Measurements from ENCODE around the gene ATOH7. TPM values are rescaled to one million over a fixed set of nuclear protein-coding genes. Genes with fewer than 3 reads are reported as not detected.
"Not testable (repeated sequence)": the region's sequence is repeated elsewhere in the genome, so short reads cannot be mapped to it uniquely, and the experiment has no call there.

The ATOH7 gene
- total RNA-seq = not detected in 2 replicates

GRCh38 chr10:68231817-68232251 lies at the start of gene ATOH7:
Gene ATOH7 (minus strand): TSS chr10:68232113. CDS start chr10:68231677, 436 bp downstream.
- CTCF ChIA-PET = interaction anchor here (2.8 kb wide), 1 partner anchor 70 kb away, joined by 24 read pairs; no protein-coding TSS in a partner anchor
- Mint-ChIP-seq H3K27ac (no peak within 1 kb of the TSS), H3K36me3 (ENCODE audit: low read depth) (no peaks in the 10 kb centered on the region), H3K4me1 (peaks cover 8% of the 10 kb centered on the region), H3K4me3 (peak within 1 kb of the TSS; percentile 81), H3K9me3 (no peaks in the 10 kb centered on the region), H3K27me3 (peaks cover 38% of the 10 kb centered on the region)
- intact Hi-C loops (cut with micrococcal nuclease) = loop anchor here (1.0 to 5.0 kb wide), 2 partner anchors 70 to 99 kb away; no protein-coding TSS in a partner anchor
- no peak for ATAC-seq (ENCODE audit: low read depth)
- POLR2A ChIA-PET = no interaction called here
- no peak for DNase-seq
- no peak for TF ChIP-seq CTCF (IDR thresholded peaks at IDR 0.05)

DNA sequence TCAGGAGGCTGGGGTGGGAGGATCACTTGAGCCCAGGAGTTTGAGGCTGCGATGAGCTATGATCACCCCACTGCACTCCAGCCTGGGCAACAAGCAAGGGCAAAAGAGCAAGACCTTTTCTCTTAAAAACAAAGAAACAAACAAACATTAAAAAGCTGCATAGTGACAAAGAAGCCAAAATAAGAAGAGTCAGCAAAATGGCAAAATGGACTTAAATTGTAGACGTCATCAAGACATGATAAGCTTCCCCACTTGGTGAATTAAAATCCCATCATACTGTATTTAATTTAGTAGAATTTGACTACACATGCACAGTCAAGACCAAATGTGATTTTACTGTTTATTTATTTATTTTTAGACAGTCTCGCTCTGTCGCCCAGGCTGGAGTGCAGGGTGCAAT lies 48.8 kb upstream of the ATOH7 start:
- intact Hi-C loops (cut with micrococcal nuclease) = no loop called here
- ATAC-seq (ENCODE audit: low read depth) (no peak), DNase-seq (no peak)
- no peak overlapping the region for H3K4me3 Mint-ChIP-seq
- TF ChIP-seq CTCF (IDR thresholded peaks at IDR 0.05) = no peak
- no peak overlapping the region for H3K27ac Mint-ChIP-seq
- peaks cover 14% of the 10 kb centered on the region for H3K9me3 Mint-ChIP-seq
- CTCF ChIA-PET = no interaction called here
- no peaks in the 10 kb centered on the region for H3K27me3 Mint-ChIP-seq
- H3K36me3 Mint-ChIP-seq (ENCODE audit: low read depth) = peaks cover 10% of the 10 kb centered on the region
- POLR2A ChIA-PET = no interaction called here
- H3K4me1 Mint-ChIP-seq = no peaks in the 10 kb centered on the region

DNA sequence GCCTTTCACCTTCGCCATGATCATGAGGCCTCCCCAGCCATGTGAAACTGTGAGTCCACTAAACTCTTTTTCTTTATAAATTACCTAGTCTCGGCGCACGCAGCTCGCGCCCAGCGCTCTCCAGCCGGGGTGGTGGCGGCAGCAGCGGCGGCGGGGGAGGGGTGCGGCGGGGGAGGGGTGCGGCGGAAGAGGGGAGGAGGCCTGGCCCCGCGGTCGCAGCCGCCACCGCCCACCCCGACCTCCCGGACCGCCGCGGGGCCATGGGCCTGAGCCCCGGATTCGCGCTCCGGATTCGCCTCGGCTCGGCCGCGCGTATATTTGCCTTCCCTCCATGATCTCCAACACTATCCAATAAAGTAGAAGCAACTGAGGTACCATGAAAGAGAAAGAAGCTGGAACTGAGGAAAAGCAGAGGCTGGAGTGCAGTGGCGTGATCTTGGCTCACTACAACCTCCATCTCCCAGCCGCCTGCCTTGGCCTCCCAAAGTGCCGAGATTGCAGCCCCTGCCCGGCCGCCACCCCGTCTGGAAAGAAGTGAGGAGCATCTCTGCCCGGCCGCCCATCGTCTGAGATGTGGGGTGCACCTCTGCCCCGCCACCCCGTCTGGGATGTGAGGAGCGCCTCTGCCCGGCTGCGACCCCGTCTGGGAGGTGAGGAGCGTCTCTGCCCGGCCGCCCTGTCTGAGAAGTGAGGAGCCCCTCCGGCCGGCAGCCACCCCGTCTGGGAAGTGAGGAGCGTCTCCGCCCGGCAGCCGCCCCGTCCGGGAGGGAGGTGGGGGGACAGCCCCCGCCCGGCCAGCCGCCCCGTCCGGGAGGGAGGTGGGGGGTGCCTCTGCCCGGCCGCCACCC lies 47.2 kb upstream of the ATOH7 start:
- H3K4me1 Mint-ChIP-seq; DNase-seq; H3K27me3 Mint-ChIP-seq; H3K4me3 Mint-ChIP-seq; ATAC-seq (ENCODE audit: low read depth); H3K27ac Mint-ChIP-seq; CTCF ChIA-PET; intact Hi-C loops (cut with micrococcal nuclease); H3K36me3 Mint-ChIP-seq (ENCODE audit: low read depth): not testable (repeated sequence)
- H3K9me3 Mint-ChIP-seq = peaks cover 16% of the 10 kb centered on the region
- POLR2A ChIA-PET = interaction anchor here (0.6 kb wide), 1 partner anchor 32 kb away, joined by 3 read pairs; no protein-coding TSS in a partner anchor

GRCh38 chr10:68277814-68278213 lies 45.9 kb upstream of the ATOH7 start:
- H3K27ac Mint-ChIP-seq; H3K4me3 Mint-ChIP-seq; ATAC-seq (ENCODE audit: low read depth); H3K36me3 Mint-ChIP-seq (ENCODE audit: low read depth); intact Hi-C loops (cut with micrococcal nuclease); H3K4me1 Mint-ChIP-seq; POLR2A ChIA-PET; H3K27me3 Mint-ChIP-seq; DNase-seq: not testable (repeated sequence)
- peaks cover 16% of the 10 kb centered on the region for H3K9me3 Mint-ChIP-seq
- CTCF ChIA-PET = interaction anchor here (0.6 kb wide), 1 partner anchor 194 kb away, joined by 3 read pairs; no protein-coding TSS in a partner anchor

GRCh38 chr10:68276224-68276623 lies 44.3 kb upstream of the ATOH7 start:
- ChIA-PET CTCF (no interaction called here), POLR2A (no interaction called here)
- DNase-seq (no peak), ATAC-seq (ENCODE audit: low read depth) (no peak)
- Mint-ChIP-seq H3K27me3 (no peaks in the 10 kb centered on the region), H3K4me3 (no peak overlapping the region), H3K4me1 (no peaks in the 10 kb centered on the region), H3K36me3 (ENCODE audit: low read depth) (peaks cover 10% of the 10 kb centered on the region), H3K9me3 (peaks cover 16% of the 10 kb centered on the region), H3K27ac (no peak overlapping the region)
- intact Hi-C loops (cut with micrococcal nuclease) = no loop called here
- TF ChIP-seq CTCF (IDR thresholded peaks at IDR 0.05) = no peak

- no peak for TF ChIP-seq CTCF (IDR thresholded peaks at IDR 0.05)
- CTCF ChIA-PET = no interaction called here
- no peak for DNase-seq
- H3K27me3 Mint-ChIP-seq = no peaks in the 10 kb centered on the region
- no peak for ATAC-seq (ENCODE audit: low read depth)
- H3K4me1 Mint-ChIP-seq = no peaks in the 10 kb centered on the region
- peaks cover 16% of the 10 kb centered on the region for H3K9me3 Mint-ChIP-seq
- no peak overlapping the region for H3K27ac Mint-ChIP-seq
- H3K4me3 Mint-ChIP-seq = no peak overlapping the region
- peaks cover 10% of the 10 kb centered on the region for H3K36me3 Mint-ChIP-seq (ENCODE audit: low read depth)
- POLR2A ChIA-PET = no interaction called here
- intact Hi-C loops (cut with micrococcal nuclease) = no loop called here
Observed at GRCh38 chr10:68275600-68276126, 43.8 kb upstream of the ATOH7 start.
